HG03159 (cell line): ENCODE results near the gene KCNK7.

Source experiments
- ATAC-seq: cut with Tn5 transposase; IDR thresholded peaks from one replicate; pipeline ENCODE4 v1.9.1; 2021; ENCODE audit warnings: mild to moderate bottlenecking, moderate library complexity; ENCODE audit not compliant: unreplicated experiment

The KCNK7 gene

DNA sequence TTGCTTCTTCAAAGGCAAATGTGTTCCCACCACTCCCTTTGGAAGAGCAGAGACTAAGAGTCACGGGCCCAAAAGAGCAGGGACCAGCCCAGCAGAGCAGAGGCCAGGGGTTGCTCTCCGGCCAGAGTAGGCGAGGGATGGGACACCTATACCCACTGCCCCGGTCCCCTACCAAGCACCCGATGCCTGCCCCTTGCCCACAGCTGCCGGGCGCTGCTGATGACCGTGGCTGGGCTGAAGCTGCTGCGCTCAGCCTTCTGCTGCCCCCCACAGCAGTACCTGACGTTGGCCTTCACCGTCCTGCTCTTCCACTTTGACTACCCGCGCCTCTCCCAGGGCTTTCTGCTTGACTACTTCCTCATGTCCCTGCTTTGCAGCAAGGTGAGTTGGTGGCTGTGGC is 31.6 kb upstream of the KCNK7 start:
- no peak for ATAC-seq

DNA sequence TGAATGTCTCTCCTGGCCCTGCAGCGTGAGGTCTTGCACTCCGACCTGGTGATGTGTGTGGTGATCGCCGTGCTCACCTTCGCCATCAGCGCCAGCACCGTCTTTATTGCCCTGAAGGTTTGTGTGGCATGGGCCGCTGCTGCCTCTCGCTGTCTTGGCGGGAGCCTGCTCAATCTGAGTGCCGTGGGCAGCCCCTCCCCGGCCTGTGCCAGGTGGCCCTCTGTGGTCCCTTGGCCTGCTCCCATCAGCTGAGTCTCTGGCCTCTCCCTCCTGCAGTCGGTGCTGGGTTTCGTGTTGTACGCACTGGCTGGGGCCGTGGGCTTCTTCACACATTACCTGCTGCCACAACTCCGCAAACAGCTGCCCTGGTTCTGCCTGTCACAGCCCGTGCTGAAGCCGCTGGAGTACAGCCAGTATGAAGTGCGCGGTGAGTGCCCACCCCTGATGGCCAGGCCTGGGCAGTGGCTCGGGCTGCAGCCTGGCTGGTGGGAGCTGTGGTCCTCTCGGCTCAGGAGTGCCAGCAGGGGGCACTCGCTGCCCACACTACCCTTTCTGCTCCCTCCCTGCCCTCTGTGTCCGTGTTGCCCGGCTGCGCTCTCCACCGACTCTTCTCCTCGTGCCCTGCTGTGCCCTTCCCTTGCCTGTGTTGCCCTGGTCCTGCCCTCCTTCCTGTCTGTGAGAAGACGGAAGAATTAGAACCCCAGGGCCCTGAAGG is 30.2 kb upstream of the KCNK7 start:
- no peak for ATAC-seq

DNA sequence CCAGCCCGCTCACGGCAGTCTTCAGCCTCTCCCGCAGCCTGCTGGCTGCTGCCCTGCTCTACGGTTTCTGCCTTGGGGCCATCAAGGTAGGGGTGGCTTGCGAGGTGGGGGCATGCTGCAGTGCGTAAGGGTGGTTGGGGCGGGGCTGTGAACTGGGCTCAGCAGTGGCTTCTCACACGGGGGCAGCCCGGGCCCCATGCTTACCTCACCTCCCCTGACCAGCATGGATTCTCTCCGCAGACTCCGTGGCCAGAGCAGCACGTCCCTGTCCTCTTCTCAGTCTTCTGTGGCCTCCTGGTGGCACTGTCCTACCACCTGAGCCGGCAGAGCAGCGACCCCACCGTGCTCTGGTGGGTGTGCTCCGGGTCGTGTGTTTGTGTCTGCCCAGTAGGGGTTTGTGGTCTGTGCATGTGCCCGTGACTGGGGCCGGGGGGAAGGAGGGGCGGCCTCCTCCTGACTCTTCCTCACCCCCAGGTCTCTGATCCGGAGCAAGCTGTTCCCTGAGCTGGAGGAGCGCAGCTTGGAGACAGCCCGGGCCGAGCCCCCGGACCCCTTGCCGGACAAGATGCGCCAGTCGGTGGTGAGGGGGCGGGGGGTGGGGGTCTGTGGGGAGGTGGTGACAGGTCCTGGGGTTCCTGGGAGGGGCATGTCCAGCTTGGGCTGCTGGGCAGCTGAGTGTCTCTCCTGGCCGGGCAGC is 29.5 kb upstream of the KCNK7 start:
- no peak for ATAC-seq

DNA sequence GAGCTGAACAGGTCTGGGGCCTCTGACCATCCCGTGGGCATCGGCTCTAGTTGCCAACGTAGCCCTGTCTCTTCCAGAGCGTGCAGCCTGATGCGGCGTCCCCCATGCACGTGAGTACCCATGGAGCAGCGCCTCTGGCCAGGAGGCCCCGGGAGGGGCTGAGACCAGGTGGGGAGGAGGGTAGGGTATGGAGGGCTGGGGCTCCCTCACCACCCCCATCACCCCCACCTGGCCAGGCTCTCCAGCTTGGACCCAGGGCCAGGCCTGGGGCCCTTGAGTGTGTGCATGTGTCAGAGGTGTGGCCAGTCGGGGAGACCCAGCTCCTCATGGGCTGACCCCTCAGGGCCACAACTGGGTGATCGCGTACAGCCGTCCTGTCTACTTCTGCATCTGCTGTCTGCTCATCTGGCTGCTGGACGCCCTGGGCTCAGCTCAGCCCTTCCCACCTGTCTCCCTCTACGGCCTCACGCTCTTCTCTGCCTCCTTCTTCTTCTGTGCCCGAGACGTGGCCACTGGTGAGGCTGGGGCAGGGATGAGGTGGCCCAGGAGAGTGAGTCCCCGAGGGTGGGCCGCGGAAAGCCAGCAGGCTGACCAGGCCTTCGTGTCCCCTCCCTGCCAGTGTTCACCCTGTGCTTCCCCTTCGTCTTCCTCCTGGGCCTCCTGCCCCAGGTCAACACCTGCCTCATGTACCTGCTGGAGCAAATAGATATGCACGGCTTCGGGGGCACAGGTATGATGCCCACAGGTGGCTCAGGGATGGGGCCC is 28.4 kb upstream of the KCNK7 start:
- no peak for ATAC-seq

DNA sequence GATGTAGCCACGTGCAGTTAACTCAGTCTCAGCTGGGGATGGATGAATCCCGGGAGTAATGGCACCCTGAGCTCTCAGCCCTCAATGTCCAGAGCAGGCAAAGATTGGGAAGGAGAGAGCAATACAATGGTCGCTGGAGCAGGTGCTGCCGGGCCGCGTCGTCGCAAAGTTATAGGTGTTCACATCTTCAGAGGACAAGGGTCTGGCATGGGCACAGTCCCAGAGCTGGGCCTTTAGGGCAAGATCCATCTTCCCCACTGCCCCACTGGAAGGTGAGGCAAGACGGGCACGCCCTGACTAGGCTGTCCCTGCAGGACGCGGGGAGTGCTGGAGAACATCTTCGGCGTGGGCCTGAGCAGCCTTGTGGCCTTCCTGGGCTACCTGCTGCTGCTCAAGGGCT is 27.6 kb upstream of the KCNK7 start:
- no peak for ATAC-seq

DNA sequence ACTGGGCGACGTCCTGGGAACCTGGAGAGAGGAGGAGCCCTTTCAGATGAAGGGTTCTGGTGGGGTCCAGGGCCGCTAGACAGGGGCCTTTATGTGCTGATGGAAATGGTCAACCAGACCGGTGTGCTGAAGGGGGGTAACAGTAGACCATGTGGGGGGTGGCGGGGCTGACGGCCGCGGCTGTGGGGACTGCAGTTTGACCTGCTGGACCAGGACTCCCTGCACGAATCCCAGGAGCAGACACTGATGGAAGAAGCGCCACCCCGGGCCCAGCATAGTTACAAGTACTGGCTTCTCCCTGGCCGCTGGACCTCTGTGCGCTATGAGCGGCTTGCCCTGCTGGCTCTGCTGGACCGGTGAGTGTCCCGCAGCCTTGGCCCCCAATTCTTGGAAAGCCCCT is 26.4 kb upstream of the KCNK7 start:
- ATAC-seq: no peak

DNA sequence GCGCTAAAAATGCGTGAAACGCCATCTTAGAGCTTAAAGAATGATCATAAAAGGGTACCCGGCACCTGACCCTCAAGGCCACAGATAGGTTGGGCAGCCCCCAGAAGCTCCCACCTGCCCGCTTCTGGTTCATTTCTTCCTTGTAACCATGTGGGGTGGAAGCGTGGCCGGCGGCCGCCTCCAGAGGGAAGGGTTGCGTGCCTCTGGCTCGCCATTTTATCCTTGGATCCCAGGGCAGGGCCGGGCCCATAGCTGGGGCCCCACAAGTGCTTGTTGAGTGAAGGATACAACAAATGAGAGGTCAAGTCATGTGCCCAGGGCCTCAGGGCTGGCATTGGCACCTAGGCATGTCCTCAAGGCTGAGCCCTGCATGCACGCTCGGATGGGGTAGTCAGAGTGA is 25.9 kb upstream of the KCNK7 start:
- no peak for ATAC-seq

DNA sequence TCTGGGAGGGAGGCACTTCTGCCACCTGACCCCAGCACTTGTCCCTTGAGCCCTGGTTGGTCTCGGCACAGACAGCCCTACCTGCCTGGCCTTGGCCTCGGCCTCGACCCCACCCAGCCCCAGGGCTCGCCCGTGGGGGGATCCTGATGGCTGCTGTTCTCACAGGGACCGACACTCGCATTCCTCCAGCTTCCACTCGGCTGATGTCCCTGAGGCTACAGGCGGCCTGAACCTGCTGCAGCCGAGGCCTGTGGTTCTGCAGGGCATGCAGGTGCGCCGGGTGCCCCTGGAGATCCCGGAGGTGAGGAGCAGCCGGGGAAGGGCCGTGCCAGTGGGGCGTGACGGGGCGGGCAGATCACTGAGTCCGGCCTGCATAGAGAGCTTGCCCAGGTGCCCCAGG is 25.1 kb upstream of the KCNK7 start:
- no peak for ATAC-seq

DNA sequence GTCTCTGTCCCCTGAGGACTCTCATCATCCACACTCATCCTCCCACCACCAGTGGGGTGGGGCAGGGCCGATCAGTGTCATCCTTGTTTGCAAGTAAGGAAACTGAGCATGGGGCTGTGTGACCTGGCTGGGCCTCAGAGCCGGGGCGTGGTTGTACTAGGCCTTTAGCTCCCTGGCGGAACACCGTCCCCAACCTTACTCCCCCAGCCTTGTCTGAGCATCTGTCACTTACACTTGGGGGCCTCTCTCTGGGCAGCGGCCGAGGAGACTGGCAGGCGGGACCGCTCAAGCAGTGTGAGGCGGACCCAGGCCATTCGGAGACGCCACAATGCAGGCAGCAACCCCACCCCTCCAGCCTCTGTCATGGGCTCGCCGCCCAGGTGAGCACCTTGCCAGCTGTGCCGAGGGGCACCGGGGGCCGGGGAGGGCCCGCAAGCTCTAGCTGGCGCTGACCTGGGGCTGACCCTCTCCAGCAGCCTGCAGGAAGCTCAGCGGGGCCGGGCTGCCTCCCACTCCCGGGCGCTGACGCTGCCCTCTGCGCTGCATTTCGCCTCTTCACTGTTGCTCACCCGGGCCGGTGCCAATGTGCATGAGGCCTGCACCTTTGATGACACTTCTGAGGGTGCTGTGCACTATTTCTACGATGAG is 23.8 kb upstream of the KCNK7 start:
- ATAC-seq: no peak

DNA sequence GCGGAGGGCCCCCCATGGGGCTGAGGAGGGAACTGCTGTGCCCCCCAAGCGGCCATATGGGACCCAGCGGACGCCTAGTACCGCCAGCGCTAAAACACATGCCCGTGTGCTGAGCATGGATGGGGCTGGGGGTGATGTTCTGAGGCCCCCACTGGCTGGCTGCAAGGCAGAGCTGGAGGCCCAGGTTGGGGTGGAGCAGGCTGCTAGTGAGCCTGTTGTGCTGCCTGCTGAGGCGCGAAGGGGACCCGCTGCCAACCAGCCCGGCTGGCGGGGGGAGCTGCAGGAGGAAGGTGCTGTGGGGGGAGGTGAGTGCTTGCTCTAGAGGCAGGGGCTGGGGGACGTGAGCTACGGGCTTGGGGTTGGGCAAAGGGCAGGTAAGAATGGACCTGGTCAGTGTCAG is 23.2 kb upstream of the KCNK7 start:
- no peak for ATAC-seq

DNA sequence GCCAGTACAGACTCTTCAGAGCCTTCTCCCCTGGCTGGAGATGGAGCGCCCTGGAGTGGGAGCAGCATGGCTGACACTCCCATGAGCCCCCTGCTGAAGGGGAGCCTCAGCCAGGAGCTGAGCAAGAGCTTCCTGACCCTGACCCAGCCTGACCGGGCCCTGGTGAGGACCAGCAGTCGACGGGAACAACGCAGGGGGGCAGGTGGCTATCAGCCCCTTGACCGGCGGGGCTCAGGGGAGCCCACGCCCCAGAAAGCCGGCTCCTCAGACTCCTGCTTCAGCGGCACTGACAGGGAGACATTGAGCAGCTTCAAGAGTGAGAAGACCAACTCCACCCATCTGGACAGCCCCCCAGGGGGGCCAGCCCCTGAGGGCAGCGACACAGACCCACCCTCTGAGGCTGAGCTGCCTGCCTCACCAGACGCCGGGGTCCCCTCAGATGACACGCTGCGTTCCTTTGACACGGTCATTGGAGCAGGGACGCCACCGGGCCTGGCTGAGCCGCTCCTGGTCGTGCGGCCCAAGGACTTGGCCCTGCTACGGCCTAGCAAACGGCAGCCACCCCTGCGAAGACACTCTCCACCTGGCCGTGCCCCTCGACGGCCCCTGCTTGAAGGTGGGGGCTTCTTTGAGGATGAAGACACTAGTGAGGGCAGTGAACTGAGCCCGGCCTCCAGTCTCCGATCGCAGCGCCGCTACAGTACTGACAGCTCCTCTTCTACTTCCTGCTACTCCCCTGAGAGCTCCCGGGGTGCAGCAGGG is 22.6 kb upstream of the KCNK7 start:
- ATAC-seq: no peak

DNA sequence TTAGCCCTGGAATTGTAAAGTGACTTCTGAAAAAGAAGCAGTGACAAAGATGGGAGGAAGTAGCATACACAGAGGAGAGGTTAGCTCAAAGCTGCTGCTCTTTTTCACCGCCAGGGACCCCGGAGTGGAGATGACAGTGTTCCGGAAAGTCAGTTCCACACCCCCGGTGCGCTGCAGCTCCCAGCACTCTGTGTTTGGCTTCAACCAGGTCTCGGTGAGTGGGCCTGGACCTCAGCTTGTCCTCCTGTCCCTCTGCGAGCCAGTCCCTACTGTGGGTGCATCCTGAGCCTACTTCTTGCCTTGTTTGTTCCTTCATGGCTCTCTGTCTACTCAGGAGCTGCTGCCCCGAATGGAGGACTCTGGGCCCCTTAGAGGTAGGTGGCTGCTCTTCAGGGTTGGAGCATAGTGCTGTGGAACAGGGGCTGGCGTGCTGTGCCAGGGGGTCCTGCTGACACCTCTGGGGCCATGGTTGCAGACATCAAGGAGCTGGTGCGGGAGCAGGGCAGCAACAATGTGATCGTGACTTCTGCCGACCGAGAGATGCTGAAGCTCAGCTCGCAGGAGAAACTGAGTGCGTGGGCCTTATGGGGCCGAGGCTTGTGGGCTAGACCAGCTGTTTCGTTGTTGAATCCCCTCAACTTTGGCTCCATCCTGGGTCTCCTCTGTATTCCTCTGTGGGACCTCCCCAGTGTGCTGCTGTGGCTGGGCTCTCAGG is 21.7 kb upstream of the KCNK7 start:
- no peak for ATAC-seq

DNA sequence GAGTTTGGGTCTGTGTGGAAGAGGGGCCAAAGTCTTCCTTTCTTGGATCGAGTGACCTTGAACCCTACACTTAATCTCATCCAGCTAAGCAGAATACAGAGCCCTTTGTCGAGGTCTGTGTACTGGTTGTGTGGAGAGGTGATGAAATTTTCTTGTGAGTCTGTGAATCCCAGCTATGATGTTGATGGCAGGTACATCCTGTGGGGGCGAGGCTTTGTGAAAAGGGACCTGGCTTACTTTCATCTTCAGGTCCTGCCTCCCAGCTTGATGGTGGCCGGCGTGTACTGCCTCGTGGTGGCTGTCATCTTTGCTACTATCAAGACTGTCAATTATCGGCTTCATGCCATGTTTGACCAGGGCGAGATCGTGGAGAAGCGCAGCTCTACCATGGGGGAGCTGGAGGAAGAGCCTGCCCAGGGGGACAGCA is 21.0 kb upstream of the KCNK7 start:
- no peak for ATAC-seq

DNA sequence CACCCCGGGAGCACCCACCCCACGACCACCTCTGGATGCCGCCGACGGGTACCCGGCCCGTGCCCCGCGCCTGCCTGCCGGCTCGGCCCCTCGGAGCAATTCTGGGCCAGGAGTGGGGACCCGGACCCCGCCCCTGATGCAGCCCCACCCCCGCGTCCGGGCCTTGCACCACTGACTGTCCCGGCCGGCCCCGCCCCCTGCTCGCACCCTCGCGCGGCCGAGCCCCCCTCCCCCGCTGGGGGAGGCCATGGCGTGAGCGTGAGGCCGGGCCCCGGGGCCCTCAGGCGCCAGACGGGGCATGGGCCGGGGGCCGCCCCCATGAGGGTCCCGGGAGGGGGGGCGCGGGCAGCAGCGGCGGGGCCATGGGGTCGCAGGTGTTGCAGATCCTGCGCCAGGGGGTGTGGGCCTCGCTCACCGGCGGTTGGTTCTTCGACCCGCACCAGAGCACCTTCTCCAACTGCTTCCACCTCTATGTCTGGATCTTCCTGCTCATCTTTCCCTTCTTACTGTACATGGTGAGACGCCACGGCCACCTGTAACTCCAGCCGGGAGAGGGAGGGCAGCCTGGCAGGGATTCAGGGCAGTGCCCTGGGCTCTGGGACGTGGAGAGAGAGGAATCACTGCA is 20.5 kb upstream of the KCNK7 start:
- peak; percentile 6 for ATAC-seq

DNA sequence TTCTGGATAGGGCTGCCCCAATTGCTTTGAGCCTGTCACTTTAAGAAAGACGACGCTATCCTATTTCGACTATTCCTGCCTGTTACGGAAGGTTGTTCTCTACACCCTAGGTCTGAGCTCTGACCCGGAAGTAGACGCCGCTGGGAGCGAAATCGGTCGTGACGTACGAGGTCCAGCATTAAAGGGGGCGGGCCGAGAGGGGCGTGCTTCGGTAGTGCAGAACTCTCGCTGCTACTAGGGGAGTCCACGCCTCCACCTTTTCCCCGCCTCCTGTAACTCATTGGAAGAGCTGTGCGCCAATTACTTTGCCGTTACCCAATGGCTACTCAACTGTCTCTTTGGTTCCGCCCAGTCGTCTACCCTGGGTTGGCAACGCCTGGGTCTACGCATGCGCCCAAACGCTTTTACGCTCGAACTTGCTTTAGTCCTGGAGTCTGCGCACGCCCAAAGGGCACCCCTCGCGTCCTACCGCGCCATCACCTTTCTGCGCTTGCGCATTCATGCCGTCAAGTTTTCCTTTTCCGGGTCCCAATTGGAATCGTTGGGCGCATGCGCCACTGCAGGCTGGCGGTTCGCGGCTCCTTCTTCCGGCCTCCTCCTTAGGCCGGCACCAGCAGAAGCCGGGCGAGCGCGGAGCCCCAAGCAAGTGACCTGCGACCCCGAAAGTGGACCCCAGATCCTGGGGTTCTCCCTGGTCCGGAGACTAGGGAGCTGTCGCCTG is 19.8 kb upstream of the KCNK7 start, which contains the start of gene PCNX3:
PCNX3 (plus strand) TSS at position 548 of the 721 bp plus-strand sequence. CDS start 536 bp downstream, outside the sequence.
- peak; percentile 78 for ATAC-seq

DNA sequence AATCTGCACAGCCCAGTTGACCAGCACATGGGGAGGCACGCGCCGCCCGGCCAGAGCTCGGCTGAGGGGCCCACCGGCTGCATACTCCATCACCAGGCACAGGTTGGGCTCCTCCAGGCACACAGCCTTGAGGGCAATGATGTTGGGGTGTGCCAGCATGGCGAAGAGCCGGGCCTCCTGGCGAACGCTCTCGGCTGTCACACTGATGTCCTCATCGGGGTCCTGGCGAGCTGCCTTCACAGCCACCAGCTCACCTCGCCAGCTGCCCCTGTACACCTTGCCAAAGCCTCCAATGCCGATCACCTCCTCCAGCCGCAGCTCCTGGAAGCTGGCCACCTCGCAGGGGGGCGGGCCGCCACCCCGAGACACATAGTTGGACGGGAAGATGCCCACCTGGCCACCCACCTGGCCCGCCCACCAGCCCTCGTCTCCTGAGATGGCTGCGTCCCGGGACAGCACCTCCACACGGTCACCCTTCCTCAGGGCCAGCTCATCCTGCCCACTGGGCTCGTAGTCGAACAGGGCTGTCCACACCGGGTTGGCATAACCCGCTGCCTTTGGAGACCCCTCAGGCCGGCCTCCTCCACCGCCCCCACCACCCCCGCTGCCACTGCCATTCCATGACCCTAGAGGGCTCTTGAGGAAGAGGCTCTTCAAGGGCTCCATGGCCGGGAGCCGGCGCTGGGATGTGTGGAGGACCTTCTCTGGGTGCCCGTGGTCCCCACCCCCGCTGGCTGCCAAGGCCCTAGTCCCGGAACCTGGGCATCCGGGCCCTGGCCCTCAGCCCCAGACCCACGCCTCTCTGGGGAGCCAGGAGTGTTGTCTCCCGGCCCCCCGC is 17.7 kb upstream of the KCNK7 start:
- ATAC-seq: no peak

DNA sequence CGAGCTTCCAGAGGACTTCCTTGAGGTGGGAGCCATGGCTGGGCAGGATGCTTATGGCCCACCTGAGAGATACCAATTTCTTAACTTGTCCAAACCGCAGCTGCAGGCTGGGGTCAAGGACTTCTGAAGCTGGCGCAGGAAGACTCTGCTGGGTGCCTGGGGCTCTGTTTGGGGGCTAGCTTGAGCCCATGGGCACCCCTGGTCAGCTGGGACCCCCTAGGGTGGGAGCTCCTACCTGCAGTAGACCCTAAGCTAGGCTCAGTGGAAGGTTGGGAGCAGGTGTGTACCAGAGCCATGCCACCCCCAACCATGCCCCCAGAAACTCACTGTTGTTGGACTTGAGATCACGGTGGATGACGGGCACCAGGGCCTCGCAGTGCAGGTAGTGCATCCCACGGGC is 17.1 kb upstream of the KCNK7 start:
- ATAC-seq: no peak
